Measurements from ENCODE around the gene HSPB6. TPM values are rescaled to one million over a fixed set of nuclear protein-coding genes. Genes with fewer than 3 reads are reported as not detected.

The HSPB6 gene
- total RNA-seq, 1 donor from 2014 or later: 2.0 TPM

DNA sequence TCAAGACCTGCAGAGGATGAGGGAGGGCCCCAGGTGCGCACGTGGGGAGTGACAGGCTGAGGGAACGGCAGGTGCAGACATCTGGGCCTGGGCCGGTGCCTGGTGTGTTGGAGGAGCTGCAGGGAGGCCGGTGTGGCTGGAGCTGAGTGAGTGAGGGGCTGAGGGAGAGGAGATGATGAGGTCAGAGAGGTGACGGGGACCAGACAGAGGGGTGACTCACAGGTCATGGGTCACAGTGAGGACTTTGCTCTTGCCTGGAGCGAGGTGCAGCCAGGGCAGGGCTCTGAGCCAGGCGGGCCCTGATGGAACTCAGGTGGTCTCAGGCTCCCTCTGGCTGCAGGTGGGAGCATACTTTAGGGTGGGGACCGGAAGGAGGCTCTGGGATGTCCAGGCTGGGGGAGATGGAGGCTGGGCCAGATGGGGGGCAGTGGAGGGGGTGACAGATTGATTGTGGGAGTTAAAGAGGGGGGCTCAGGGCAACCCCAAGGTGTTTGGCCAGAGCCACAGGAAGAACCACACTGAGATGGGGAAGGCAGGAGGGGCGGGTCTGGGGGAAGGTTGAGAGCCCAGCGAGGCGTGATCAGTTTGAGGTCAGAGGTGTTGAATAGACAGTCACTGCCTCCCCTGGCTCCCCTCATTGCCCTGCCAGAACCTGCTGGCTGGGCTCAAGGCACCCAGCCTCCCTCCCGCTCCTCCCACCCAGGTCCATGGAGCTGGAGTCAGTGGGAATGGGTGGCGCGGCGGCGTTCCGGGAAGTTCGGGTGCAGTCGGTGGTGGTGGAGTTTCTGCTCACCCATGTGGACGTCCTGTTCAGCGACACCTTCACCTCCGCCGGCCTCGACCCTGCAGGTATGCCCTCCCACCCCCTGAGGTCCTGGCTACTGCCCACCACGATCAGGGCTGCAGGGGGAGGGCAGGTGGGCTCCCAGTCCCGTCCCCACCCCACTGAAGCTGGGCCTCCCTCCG lies 26.9 kb upstream of the HSPB6 start:
- TF ChIP-seq, protein P1, sequence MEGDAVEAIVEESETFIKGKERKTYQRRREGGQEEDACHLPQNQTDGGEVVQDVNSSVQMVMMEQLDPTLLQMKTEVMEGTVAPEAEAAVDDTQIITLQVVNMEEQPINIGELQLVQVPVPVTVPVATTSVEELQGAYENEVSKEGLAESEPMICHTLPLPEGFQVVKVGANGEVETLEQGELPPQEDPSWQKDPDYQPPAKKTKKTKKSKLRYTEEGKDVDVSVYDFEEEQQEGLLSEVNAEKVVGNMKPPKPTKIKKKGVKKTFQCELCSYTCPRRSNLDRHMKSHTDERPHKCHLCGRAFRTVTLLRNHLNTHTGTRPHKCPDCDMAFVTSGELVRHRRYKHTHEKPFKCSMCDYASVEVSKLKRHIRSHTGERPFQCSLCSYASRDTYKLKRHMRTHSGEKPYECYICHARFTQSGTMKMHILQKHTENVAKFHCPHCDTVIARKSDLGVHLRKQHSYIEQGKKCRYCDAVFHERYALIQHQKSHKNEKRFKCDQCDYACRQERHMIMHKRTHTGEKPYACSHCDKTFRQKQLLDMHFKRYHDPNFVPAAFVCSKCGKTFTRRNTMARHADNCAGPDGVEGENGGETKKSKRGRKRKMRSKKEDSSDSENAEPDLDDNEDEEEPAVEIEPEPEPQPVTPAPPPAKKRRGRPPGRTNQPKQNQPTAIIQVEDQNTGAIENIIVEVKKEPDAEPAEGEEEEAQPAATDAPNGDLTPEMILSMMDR (conservative IDR thresholded peaks at IDR 0.05; ENCODE audit: low read depth, low read length): no peak
- DNase-seq (ENCODE audit: low read depth): no peak
- no peak overlapping the region for H3K4me3 ChIP-seq (ENCODE audit: low read depth, low read length)

GRCh38 chr19:35782589-35782988 lies 25.8 kb upstream of the HSPB6 start:
- TF ChIP-seq, protein P1 (conservative IDR thresholded peaks at IDR 0.05; ENCODE audit: low read depth, low read length): no peak
- no peak for DNase-seq (ENCODE audit: low read depth)
- H3K4me3 ChIP-seq (ENCODE audit: low read depth, low read length): no peak overlapping the region

DNA sequence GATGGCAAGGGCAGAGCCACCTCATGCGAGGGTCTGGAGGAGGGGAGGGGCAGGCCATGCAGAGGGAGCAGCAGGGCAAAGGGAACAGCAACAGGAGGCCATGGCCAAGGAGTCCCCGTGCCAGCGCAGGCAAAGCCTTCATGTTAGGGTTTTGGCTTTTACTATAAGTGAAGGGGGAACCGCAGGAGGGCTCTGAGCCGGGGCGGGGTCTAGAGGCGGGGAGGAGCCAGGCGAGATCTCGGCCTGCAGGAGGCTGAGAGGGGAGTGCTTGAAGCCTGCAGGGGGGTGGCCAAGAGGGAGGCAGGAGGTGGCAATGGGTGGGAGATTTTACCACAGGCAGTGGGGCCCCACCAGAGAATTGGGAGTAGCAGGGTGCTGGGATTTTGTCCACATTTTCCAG lies 24.8 kb upstream of the HSPB6 start:
- TF ChIP-seq, protein P1 (conservative IDR thresholded peaks at IDR 0.05; ENCODE audit: low read depth, low read length): no peak
- DNase-seq (ENCODE audit: low read depth): no peak
- H3K4me3 ChIP-seq (ENCODE audit: low read depth, low read length): no peak overlapping the region

- TF ChIP-seq, protein P1 (conservative IDR thresholded peaks at IDR 0.05; ENCODE audit: low read depth, low read length): no peak
- H3K4me3 ChIP-seq (ENCODE audit: low read depth, low read length): no peak overlapping the region
- DNase-seq (ENCODE audit: low read depth): no peak
These were observed 23.9 kb upstream of the HSPB6 start for GRCh38 chr19:35780717-35781116.

DNA sequence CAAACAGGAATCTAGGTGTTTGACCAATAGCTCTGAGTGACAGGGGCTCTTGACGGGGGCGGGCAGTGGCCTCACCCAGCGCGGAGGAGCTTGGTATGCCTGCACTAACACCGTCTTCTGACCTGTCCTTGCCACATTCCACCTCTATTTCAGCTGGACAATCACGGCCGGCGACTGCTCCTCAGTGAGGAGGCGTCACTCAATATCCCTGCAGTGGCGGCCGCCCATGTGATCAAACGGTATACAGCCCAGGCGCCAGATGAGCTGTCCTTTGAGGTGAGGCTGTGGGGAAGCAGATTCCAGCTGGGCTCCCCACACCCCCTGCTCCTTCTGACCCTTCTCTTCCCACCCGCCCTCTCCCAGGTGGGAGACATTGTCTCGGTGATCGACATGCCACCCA lies 23.2 kb upstream of the HSPB6 start:
- TF ChIP-seq, protein P1 (conservative IDR thresholded peaks at IDR 0.05; ENCODE audit: low read depth, low read length): no peak
- DNase-seq (ENCODE audit: low read depth): no peak
- no peak overlapping the region for H3K4me3 ChIP-seq (ENCODE audit: low read depth, low read length)

DNA sequence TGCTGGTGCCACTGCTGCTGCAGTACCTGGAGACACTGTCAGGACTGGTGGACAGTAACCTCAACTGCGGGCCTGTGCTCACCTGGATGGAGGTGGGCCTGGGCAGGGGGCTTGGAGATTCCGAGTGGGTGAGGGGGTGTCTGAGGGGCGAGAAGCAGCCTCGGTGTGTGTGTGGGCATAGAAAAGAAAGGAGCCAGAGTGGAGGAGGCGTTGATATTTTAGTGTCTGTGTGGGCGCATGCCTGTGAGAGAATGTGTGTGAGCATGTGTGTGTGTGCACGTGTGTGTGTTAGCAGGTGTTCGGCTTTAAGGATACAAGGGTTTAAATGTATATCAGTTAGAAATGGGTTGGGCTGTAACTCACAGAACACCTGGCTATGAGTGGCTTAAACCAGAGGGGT lies 22.2 kb upstream of the HSPB6 start:
- no peak for DNase-seq (ENCODE audit: low read depth)
- TF ChIP-seq, protein P1 (conservative IDR thresholded peaks at IDR 0.05; ENCODE audit: low read depth, low read length): no peak
- H3K4me3 ChIP-seq (ENCODE audit: low read depth, low read length): no peak overlapping the region

DNA sequence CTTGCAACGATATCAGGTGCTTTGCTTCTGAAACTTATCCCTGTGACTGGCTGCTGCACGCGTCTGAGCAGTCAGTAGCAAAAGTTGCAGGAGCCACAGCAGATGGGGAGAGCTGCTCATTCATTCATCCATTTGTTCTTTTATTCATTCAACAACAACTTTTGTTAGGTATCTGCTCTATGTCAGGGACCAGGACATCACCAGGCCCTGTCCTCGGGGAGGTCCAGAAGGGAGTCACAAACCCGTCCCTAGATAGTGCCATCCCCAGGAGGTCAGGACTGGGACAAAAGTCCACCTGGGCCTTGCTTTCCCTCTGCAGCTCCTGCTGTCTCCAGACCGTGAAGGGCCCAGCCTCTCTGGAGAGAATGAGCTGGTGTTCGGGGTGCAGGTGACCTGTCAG lies 21.1 kb upstream of the HSPB6 start:
- H3K4me3 ChIP-seq (ENCODE audit: low read depth, low read length): no peak overlapping the region
- DNase-seq (ENCODE audit: low read depth): no peak
- TF ChIP-seq, protein P1 (conservative IDR thresholded peaks at IDR 0.05; ENCODE audit: low read depth, low read length): no peak

All from epithelial cell of proximal tubule (primary cell).